Neural cell (in vitro differentiated cells): ENCODE results near the gene TTC21A. TPM values are rescaled to one million over a fixed set of nuclear protein-coding genes. Genes with fewer than 3 reads are reported as not detected.

ENCODE experiments used
- H2AFZ ChIP-seq: fragments of 200-600, 300-800 bp; sonication (generic), shearing (Covaris generic); 2 replicates; pipeline ENCODE4 v1.6.0; 2014; ENCODE audit warnings: low read depth, mild to moderate bottlenecking, antibody characterized with exemption, low read length, moderate library complexity
- H3F3A ChIP-seq: fragments of 200-600 bp; shearing (Covaris generic); 2 replicates; pipeline ENCODE4 v1.6.1; 2016; ENCODE audit warnings: mild to moderate bottlenecking, moderate library complexity, mixed read lengths, antibody characterized with exemption, low read length; ENCODE audit not compliant: insufficient read depth, poor library complexity, severe bottlenecking
- H3K27ac ChIP-seq: fragments of 200-600, 300-800 bp; sonication (generic), shearing (Covaris generic); 2 replicates; pipeline ENCODE4 v1.5.1; 2014; ENCODE audit warnings: mild to moderate bottlenecking, low read length, moderate library complexity
- H3K27me3 ChIP-seq: fragments of 300-800, 200-600 bp; sonication (generic), shearing (Covaris generic); 2 replicates; pipeline ENCODE4 v1.6.0; 2014; ENCODE audit warnings: mild to moderate bottlenecking, low read depth, low read length, moderate library complexity; ENCODE audit not compliant: insufficient read depth
- H3K36me3 ChIP-seq: fragments of 300-800, 200-600 bp; sonication (generic), shearing (Covaris generic); 2 replicates; pipeline ENCODE4 v1.5.1; 2014; ENCODE audit warnings: mild to moderate bottlenecking, antibody characterized with exemption, low read length, moderate library complexity; ENCODE audit not compliant: insufficient read depth
- H3K4me2 ChIP-seq: fragments of 300-800, 200-600 bp; sonication (generic), shearing (Covaris generic); 2 replicates; pipeline ENCODE4 v1.6.0; 2014; ENCODE audit warnings: mild to moderate bottlenecking, low read length
- H3K4me3 ChIP-seq: fragments of 300-800, 200-600 bp; sonication (generic), shearing (Covaris generic); 2 replicates; pipeline ENCODE4 v1.5.1; 2014; ENCODE audit warnings: mild to moderate bottlenecking, low read length, moderate library complexity
- H3K79me2 ChIP-seq: fragments of 200-600 bp; shearing (Covaris generic); replicated peaks from 2 replicates; pipeline ENCODE4 v1.6.0; 2014; ENCODE audit warnings: mild to moderate bottlenecking, low read length, moderate library complexity; ENCODE audit not compliant: insufficient read depth
- H3K9ac ChIP-seq: fragments of 300-800, 200-600 bp; sonication (generic), shearing (Covaris generic); 2 replicates; pipeline ENCODE4 v1.6.1; 2016; ENCODE audit warnings: mild to moderate bottlenecking, low read length, mixed read lengths
- H3K9me2 ChIP-seq: fragments of 200-600 bp; shearing (Covaris generic); 2 replicates; pipeline ENCODE4 v1.6.1; 2016; ENCODE audit warnings: mild to moderate bottlenecking, low read length, mixed read lengths; ENCODE audit not compliant: insufficient read depth
- H3K9me3 ChIP-seq: fragments of 200-600, 300-800 bp; sonication (generic), shearing (Covaris generic); 2 replicates; pipeline ENCODE4 v1.6.1; 2016; ENCODE audit warnings: mild to moderate bottlenecking, mixed run types, low read length, moderate library complexity, mixed read lengths
- H4K20me1 ChIP-seq: fragments of 200-600 bp; shearing (Covaris generic); 2 replicates; pipeline ENCODE4 v1.6.1; 2016; ENCODE audit warnings: mild to moderate bottlenecking, mixed run types; ENCODE audit not compliant: insufficient read depth
- EP300 ChIP-seq: fragments of 450-650 bp; conservative IDR thresholded peaks from 2 replicates; pipeline ENCODE4 v1.6.1; 2014; ENCODE audit warnings: antibody characterized with exemption, mild to moderate bottlenecking, moderate library complexity; ENCODE audit not compliant: poor library complexity, severe bottlenecking
- EZH2 ChIP-seq: fragments of 200-600, 300-800 bp; shearing (Covaris generic), sonication (generic); IDR thresholded peaks from 2 replicates; pipeline ENCODE4 v1.6.1; 2014; ENCODE audit warnings: antibody characterized with exemption, low read length, borderline replicate concordance, mild to moderate bottlenecking; ENCODE audit not compliant: insufficient read depth, poor library complexity, severe bottlenecking
- MXI1 ChIP-seq: fragments of 450-650 bp; conservative IDR thresholded peaks from 2 replicates; pipeline ENCODE4 v1.6.1; 2014; ENCODE audit warnings: antibody characterized with exemption, mild to moderate bottlenecking; ENCODE audit not compliant: poor library complexity, severe bottlenecking
- POLR2AphosphoS5 ChIP-seq: IDR thresholded peaks from 2 replicates; pipeline ENCODE4 v1.6.1; 2012
- RAD21 ChIP-seq: fragments of 450-650 bp; conservative IDR thresholded peaks from 2 replicates; pipeline ENCODE4 v1.6.1; 2014; ENCODE audit warnings: antibody characterized with exemption, mild to moderate bottlenecking, moderate library complexity
- REST ChIP-seq: IDR thresholded peaks from 2 replicates; pipeline ENCODE4 v1.6.1; 2012; ENCODE audit warnings: borderline replicate concordance
- SMC3 ChIP-seq: fragments of 450-650 bp; conservative IDR thresholded peaks from 2 replicates; pipeline ENCODE4 v1.6.1; 2014; ENCODE audit warnings: antibody characterized with exemption, mild to moderate bottlenecking, moderate library complexity; ENCODE audit not compliant: poor library complexity
- TAF1 ChIP-seq: IDR thresholded peaks from 2 replicates; pipeline ENCODE4 v1.6.1; 2012; ENCODE audit warnings: low read depth
- polyA plus RNA-seq: library from polyadenylated mRNA; depleted of rRNA; stranded (reverse); fragments of >200 nt; gene quantifications from 2 replicates; pipeline ENCODE4 v1.2.3, GENCODE V29; 2014
- TF ChIP-seq, protein P1 (sequence below): fragments of 450-650 bp; IDR thresholded peaks from 2 replicates; pipeline ENCODE4 v1.5.1; 2014; ENCODE audit warnings: antibody characterized with exemption, mild to moderate bottlenecking, moderate library complexity; ENCODE audit not compliant: poor library complexity, severe bottlenecking

TTC21A gene
- polyA plus RNA-seq, 1 donor from 2014 or later: 6.2 TPM

- Histone ChIP-seq H2AFZ (no peak overlapping the region), H4K20me1 (no peaks in the 10 kb centered on the region), H3K4me2 (no peak overlapping the region), H3K9ac (no peak overlapping the region), H3K9me2 (no peaks in the 10 kb centered on the region), H3K36me3 (no peaks in the 10 kb centered on the region), H3F3A (no peaks in the 10 kb centered on the region), H3K27me3 (no peaks in the 10 kb centered on the region), H3K79me2 (no peaks in the 10 kb centered on the region), H3K9me3 (no peaks in the 10 kb centered on the region), H3K4me3 (no peak overlapping the region), H3K27ac (no peak overlapping the region)
- TF ChIP-seq SMC3: no peak
- TF ChIP-seq POLR2AphosphoS5: no peak
- TF ChIP-seq REST: no peak
- no peak for TF ChIP-seq EP300
- TF ChIP-seq EZH2: no peak
- no peak for TF ChIP-seq MXI1
- no peak for TF ChIP-seq RAD21
- no peak for TF ChIP-seq TAF1
- TF ChIP-seq, protein P1, sequence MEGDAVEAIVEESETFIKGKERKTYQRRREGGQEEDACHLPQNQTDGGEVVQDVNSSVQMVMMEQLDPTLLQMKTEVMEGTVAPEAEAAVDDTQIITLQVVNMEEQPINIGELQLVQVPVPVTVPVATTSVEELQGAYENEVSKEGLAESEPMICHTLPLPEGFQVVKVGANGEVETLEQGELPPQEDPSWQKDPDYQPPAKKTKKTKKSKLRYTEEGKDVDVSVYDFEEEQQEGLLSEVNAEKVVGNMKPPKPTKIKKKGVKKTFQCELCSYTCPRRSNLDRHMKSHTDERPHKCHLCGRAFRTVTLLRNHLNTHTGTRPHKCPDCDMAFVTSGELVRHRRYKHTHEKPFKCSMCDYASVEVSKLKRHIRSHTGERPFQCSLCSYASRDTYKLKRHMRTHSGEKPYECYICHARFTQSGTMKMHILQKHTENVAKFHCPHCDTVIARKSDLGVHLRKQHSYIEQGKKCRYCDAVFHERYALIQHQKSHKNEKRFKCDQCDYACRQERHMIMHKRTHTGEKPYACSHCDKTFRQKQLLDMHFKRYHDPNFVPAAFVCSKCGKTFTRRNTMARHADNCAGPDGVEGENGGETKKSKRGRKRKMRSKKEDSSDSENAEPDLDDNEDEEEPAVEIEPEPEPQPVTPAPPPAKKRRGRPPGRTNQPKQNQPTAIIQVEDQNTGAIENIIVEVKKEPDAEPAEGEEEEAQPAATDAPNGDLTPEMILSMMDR: no peak
Measured at GRCh38 chr3:39122813-39123212, 15.3 kb downstream of the TTC21A start.

DNA sequence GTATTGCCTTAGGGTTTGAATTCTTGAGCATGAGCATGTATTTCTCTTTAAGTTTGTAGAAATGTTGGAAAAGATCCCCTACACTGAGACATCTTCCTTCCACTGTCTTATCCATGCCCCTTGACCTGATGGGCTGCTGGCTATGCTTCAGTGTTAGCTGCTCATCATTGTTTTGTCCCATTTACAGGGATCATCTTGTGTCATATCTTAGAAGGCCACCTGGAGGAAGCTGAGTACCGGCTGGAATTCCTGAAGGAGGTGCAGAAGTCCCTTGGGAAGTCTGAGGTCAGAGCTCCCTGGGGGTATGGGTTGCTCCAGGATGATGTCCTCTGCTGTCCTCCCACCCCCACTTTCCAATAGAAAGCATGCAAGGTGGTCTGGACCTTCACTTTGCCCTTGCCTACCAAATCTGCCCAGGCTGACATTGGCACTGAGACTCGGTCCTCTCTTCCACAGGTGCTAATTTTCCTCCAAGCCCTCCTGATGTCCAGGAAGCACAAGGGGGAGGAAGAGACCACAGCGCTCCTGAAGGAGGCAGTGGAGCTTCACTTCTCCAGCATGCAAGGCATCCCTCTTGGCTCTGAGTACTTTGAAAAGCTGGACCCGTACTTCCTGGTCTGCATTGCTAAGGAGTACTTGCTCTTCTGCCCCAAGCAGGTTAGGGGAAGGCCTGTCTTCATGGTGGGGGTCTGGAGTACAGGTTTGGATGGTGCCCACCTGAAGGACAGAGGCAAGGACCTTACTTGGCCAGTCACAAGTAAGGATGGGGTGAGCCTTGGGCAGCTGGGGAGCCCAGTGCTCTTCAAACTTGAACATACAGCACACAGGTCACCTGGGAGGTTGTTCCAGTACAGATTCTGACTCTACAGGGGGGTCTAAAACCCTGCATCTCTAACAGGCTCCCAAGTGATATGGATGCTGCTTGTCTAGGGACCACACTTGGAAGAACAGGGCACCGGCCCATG is 17.7 kb downstream of the TTC21A start:
- H3F3A ChIP-seq: no peaks in the 10 kb centered on the region
- no peaks in the 10 kb centered on the region for H3K36me3 ChIP-seq
- H3K4me3 ChIP-seq: no peak overlapping the region
- H3K27me3 ChIP-seq: no peaks in the 10 kb centered on the region
- no peaks in the 10 kb centered on the region for H3K9me2 ChIP-seq
- no peak overlapping the region for H2AFZ ChIP-seq
- no peak overlapping the region for H3K4me2 ChIP-seq
- no peak overlapping the region for H3K27ac ChIP-seq
- H3K9me3 ChIP-seq: no peaks in the 10 kb centered on the region
- H3K79me2 ChIP-seq: no peaks in the 10 kb centered on the region
- TF ChIP-seq POLR2AphosphoS5 (no peak), REST (no peak)
- TF ChIP-seq, protein P1: no peak
- no peak overlapping the region for H3K9ac ChIP-seq
- H4K20me1 ChIP-seq: no peaks in the 10 kb centered on the region
